NOMO-1 treated with DMSO at 0.1 percent for 48 hours (cell line): ENCODE results near the gene PQBP1.
"Not testable (repeated sequence)": the region's sequence is repeated elsewhere in the genome, so short reads cannot be mapped to it uniquely, and the experiment has no call there.

ENCODE experiments used
- DNase-seq: peaks from one replicate; lab custom pipeline; 2025; ENCODE audit not compliant: unreplicated experiment; lab: John Stamatoyannopoulos, UW

PQBP1 gene, protein sequence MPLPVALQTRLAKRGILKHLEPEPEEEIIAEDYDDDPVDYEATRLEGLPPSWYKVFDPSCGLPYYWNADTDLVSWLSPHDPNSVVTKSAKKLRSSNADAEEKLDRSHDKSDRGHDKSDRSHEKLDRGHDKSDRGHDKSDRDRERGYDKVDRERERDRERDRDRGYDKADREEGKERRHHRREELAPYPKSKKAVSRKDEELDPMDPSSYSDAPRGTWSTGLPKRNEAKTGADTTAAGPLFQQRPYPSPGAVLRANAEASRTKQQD

DNA sequence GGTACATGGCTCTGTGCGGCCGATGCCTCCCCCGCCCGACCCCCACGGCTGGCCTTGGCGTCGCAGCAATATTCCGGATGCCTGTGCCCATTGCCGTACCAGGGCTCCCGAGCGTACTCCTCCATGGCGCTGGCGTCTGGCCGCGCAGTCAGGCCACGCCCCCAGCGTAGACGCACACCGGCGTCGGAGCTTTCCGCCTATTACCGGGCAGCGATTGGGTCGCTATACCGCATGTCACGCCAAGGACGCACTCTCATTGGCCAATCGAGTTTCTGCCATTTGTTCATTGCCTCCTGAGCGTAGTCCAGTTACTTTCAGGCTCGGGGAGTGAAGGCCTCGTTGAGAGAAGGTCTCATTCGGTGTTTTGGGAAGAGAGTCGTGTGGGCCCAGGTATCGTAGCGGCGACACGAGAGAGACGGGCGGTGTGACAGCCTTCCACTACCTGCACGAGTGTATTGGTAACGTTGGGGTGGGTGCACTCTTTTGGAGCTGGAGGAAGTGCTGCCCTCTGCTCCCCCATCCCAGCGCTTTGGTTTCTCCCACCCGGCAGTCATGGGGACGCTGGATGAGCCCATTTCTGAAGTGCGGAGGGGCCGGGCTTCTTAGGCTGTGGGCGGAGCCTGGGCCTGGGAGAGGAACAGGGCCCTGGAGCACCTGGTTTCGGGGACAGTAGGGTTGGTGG lies at the start of gene PQBP1, which contains the start of gene TIMM17B:
Gene PQBP1, plus strand, starts transcription at position 306 of the 682 bp plus-strand sequence. CDS start 580 bp downstream, outside the sequence.
Gene TIMM17B, minus strand, starts transcription at position 144 of the 682 bp plus-strand sequence. Its CDS starts 19 bp downstream, at position 125.
- DNase-seq = peak; percentile 80

DNA sequence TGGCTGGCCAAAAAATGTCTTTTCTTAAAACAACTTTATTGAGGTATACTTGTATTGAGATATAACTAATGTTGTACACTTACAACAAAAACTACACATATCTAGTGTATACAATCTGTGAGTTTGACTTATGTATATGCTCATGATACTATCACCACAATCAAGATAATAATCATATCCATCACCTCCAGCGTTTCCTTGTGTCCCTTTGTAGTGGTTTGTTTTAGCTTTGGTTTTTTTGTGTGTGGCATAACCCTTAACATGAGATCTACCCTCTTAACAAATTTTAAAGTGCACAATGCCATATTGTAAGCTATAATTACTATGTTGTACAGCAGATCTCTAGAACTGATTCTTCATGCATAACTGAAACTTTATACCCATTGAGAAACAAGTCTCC lies 48.9 kb upstream of the PQBP1 start:
- no peak for DNase-seq

DNA sequence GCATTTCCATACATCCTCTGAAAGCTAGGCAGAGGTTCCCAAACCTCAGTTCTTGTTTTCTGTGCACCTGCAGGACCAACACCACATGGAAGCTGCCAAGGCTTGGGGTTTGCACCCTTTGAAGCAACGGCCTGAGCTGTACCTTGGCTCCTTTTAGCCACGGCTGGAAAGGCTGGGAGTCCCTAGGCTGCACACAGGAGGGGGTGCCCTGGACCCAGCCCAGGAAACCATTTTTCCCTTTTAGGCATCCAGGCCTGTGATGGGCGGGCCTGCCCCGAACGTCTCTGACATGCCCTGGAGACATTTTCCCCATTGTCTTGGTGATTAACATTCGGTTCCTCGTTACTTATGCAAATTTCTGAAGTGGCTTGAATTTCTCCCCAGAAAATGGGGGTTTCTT lies 44.9 kb upstream of the PQBP1 start:
- DNase-seq = no peak

DNA sequence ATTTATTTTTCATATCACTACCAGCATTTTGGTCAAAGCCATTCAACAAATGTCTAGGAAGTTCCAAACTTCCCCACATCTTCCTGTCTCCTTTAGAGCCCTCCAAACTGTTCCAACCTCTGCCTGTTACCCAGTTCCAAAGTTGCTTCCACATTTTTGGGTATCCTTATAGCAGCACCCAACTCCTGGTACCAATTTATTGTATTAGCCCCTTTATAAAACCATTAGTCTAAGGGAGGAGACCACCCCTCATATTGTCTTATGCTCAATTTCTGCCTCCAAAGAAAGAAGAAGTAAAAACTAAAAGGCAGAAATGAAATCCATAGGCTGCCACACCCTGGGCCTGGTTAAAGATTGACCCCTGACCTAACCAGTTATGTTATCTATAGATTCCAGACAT lies 44.2 kb upstream of the PQBP1 start:
- DNase-seq = not testable (repeated sequence)

DNA sequence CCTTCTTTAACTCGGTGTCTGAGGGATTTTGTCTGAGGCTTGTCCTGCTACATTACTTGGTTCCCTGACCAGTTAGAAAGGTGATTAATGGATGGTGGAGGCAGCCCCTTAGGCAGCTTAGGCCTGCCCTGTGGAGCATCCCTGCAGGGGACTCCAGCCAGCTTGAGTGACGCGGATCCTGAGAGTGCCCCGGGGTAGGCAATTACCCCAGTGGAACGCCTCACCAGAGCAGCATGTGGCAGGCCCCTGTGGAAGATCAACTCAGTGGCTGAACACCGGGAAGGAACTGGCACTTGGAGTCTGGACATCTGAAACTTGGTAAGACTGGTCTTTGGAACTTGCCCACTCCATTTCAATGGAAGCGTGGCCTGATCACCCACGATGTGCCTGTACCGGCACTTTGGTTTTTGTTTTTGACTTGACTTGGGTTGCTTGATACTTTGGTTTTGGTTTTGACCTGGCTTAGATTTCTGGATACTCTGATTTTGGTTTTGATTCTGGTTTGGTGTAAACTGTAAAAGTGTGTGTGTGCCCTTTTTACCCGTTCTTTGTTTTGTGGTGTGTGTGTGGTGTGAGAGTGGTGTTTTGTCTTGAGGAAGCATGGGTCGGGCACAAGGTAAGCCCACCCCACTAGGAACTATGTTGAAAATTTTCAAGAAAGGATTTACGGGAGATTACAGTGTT lies 43.5 kb upstream of the PQBP1 start:
- not testable (repeated sequence) for DNase-seq

DNA sequence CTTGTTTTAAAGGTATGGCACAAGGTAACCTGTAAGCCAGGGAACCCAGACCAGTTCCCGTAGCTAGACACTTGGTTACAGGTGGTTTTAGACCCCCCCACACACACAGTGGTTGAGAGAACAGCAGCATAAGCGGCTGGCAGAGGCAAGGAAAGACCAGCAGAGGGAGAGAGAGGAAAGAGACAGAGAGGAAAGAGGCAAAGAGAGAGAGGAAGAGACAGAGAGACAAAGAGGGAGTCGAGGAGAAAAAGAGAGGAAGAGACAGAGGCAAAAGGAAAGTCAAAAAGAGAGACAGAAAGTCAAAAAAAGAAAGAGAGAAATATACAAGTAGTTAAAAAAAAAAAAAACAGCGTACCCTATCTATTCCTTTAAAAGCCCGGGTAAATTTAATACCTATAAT lies 42.8 kb upstream of the PQBP1 start:
- DNase-seq = no peak

DNA sequence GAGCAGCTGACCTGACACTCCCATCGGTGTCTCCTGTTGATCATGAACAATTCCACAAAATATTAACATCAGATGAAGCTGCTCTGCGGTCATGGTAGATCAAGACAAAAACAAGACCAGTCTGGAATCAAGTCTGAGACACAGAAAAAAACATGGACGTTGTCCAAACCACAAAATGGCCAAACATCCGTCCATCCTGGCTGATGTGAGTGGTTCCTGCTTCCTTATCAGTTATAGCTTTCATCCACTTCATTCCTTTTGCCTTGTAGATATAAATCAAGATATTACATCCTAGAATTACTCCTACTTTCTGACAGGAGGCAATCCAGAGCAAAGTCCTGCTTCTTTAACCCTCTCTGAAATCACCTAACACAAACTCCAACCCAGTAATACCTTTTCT lies 33.5 kb upstream of the PQBP1 start:
- DNase-seq = no peak

DNA sequence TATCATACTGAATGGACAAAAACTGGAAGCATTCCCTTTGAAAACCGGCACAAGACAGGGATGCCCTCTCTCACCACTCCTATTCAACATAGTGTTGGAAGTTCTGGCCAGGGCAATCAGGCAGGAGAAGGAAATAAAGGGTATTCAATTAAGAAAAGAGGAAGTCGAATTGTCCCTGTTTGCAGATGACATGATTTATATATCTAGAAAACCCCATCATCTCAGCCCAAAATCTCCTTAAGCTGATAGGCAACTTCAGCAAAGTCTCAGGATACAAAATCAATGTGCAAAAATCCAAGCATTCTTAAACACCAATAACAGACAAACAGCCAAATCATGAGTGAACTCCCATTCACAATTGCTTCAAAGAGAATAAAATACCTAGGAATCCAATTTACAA lies 25.7 kb upstream of the PQBP1 start:
- not testable (repeated sequence) for DNase-seq

DNA sequence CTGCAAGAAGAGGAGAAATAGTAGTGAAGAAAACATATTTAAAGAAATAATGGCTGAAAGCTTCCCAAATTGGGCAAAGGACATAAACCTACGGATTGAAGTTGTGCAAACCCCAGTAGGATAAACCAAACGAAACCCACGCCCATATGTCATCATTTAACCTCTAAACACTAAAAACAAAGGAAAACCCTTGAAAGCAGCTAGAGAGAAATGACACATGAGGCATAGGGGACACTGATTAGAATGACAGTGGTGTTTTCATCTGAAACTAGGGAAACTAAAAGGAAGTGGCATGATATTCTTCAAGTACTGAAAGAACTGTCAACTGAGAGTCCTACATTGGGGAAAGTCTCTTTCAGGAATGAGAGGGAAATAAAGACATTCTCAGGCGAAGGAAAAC lies 20.8 kb upstream of the PQBP1 start:
- DNase-seq = not testable (repeated sequence)

DNA sequence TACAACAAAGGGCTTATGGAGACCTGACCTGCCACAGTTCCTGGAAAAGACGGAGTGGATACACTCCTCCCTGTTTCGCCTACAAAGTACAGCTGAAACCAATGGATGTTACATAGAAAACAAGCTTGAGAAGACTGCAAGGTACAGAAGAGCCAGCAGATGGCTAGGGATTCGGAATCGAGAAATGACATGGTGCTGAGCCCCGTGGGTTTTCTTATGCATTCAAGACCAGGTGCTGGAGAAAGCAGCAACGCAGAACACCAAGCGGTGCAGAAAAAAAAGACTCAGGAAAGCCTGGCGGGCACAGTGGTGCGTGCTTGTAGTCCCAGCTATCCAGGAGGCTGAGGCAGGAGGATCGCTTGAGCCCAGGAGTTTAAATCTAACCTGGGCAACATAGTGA lies 14.0 kb upstream of the PQBP1 start:
- no peak for DNase-seq

DNA sequence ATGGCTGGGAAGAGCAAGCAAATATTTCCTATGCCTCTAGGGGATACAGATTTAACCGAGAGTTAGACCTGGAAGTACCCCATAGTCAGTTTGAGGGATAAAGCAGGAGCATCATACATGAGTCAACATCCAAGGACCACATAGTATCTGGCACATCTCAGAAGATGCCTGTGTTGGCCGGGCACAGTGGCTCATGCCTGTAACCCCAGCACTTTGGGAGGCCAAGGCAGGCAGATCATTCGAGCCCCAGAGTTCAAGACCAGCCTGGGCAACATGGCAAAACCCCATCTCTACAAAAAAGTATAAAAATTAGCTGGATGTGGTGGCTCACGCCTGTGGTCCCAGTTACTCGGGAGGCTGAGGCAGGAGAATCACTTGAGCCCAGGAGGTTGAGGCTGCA lies 11.1 kb upstream of the PQBP1 start:
- not testable (repeated sequence) for DNase-seq

DNA sequence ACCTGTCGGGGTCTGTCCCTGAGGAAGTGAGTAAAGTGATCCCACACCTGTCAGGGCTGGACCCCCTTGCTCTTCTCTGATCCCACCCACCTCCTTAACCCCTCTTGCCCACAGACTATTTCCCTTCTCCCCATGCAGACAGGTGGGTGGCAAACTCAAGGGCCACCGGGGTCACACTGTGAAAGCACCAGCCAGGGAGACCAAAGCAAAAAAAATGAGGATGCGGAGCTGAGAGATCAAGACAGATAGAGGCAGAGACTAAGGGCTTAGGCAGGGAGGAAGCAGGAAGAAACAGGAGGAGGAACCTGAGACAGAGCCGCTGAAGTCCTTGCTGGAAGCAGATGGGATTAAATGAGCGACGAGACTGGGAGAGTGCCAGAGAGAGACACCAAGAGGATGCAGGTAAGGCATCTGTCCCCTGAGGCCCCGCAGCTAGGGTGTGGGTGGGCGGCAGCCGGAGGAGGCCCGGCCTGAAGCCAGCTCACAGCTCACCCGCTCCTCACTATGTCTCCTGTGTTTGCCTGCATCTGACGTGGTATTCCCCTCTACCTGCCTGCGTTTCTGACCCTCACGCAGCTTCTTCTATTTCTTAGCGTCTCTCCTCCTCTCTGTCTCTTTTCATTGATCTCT lies 7.3 kb upstream of the PQBP1 start:
- DNase-seq = no peak

DNA sequence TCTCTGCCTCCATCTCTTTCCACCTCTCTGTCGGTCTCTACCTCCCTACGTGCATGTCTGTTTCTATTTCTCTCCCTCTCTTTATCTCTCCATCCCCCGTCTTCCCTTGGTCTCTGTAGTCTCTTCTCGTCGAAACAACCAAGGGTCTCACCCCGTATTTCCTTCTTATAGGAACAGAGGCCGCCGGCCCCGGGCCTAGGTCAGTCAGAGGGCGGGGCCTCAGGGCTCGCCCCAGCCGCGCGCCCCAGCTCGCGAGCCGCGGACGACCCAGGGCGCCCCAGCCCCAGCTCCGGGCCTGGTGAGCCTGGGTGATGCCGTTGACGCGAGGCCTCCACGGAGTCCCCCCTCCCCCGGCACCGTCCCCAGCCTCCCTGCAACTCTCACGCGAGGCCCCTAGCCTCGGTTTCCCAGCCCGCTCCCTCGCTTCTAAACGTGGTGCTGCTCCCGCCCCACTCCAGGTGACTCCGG lies 6.8 kb upstream of the PQBP1 start:
- no peak for DNase-seq

DNA sequence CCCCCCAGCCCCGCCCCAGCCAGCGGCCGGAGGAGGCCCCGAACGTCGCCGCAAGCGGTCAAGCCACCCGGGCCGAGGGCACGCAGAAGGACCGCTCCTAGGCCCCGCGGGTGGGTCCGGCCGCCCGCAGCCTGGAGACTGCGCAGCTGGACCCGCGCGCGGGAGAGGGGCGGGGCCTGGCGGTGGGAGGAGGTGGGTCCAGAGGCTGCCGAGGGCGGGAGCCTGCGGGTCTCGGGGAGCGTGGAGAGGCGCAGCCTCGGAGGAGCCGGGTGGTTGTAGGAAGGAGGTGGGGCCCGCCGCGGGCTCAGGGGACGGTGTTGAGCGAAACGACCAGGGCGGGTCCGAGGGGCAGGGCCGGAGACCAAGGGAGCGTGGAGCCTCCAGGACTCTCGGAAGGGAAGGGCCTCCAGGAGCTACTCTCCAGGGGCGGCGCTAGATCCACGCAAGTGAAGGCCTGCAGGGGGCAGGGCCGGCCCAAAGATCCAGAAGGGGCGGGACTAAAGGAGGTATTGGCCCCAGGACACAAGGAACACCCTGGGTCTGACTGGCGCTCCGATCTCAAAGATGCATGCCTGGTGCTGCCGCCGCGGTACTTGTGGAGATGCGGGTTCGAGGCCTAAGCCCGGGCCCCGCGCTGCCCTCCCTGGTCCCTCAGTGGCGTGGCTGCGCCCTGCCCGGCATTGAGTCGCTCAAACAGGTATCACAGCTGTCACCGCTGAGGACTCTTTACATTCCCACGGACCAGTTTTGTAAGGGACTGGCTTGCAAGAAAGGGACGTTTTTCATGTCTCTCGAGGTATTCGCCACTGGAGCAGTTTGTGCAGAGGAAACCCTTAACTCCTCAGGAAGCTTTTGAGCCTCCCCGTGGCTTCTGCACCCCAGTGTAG lies 6.1 kb upstream of the PQBP1 start:
- DNase-seq = peak; percentile 78

DNA sequence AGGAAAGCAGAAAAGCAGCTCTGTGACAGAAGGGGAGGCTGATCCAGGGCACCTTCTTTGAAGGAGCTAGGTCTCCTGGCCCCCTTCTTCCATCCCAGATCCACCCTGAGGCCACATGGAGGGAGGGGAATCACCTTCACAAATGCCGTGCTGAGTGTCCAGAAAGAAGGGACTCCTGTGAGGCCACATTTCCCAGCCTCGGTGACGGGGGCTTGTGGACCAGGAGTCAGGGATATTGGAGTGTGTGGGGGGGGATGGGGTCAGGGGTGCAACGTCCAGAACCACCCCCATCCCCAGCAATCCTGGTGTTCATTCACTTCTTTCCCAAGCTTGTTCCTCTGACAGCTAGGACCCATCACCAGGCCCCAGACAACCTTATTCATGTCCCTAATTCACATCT lies 4.8 kb upstream of the PQBP1 start:
- DNase-seq = no peak

DNA sequence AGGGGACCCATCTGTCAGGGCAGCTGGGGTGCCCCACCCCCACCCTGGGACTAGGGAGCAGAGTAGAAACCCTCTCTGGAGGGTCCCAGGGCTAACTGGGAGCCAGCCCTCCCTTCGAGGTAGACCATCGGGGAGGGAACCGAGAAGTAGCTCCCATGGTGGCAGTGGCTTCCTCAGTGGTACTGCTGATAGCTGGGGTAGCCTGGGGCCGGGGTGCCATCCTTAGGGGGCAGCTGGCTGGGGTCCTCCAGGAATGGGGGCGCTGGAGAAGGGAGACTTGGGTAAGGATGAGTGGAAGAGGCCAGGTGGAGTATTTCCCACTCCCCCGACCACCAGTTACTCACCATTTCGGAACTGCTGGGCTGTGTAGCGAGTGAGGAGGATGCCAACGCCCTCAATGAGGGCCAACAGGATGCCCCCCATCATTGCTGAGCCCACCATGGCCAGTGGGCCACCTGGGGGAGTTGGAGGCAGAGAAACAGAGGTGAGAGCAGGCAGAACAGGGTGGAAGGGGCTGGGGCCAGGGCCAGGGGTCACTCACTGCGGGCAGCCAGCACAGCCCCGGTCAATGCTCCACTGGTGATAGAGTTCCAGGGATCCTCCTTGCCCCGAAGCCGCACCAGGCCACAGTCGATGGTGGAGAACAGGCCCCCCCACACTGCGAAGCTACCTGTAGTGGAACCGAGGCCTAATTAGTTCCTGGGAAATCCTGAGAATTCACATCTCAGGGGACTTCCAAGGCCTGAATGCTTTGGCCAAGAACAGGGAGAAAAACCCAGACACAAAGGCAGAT lies 4.0 kb upstream of the PQBP1 start:
- no peak for DNase-seq

DNA sequence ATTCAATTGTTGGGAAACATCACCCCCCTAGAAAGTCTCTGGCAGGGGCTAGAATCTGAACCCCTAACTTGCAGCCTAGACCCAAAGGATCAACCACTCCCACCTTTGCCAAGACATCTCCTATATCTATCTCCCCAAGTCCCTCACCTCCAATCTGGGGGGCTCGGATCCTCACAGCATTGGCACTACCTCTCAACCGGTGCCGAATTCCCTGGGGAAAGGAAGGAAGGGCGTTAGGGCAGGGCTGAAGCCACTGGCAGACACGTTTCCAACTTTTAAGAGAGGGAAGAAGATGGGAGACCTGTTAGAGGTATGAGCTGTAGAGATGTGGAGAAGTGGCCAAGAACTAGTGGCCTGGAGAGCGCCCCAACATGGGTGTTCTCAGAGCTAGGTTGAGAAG lies 2.8 kb upstream of the PQBP1 start:
- DNase-seq = no peak

DNA sequence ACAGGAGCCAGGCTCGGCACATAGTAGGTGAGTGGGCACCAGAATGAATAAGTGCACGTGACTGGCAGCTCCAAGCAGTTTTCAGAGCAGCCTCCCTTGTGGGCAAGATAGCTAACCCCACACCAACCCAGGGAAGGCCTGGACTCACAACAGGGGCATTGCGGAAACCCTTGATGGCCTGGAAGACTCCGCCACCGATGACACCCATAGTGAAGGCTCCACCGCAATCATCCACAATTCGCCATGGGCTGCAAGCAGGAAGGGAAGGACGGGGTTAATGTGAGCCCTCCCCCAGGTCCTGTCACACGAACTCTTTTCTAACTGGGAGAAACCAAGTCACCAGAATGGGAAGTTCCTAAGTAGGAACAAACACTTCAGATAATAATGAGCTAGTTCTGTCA lies 1.1 kb upstream of the PQBP1 start:
- no peak for DNase-seq

DNA sequence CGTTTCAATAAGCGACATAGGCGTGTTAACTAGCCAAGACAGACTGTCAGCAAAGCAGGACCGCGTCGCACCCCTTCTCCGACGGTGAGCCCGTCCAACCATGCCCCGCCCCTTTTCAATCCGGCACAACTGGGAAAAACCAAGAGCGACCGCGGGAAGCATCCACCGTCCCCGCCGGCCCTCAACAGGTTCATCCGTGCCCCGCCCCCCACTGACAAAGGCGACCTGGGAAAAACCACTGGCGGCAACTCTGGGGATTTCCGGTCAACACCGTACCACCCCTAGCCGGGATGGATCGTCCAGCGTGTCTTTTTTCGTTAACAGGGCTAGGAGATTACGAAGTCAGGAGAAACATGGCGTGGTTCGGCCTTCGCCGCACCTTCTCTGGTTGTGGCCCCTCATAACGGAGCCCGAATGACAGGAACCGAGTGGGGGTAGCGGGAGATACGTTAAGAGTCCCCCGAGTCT lies 539 bp upstream of the PQBP1 start:
- peak; percentile 54 for DNase-seq

DNA sequence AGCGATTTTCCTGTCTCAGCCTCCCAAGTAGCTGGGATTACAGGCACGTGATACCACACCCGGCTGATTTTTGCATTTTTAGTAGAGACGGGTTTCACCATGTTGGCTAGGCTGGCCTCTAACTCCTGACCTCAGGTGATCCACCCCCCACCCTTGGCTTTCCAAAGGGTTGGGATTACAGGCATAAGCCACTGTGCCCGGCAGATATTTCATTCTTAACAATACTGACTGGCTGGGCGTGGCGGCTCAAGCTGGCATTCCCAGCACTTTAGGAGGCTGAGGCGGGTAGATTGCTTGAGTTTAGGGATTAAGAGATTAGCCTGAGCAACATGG lies 1.3 kb downstream of the PQBP1 start:
- DNase-seq = no peak
